H1 (cell line): ENCODE data around the gene ARSA. TPM values are rescaled to one million over a fixed set of nuclear protein-coding genes. Genes with fewer than 3 reads are reported as not detected.

Experiments
- ASH2L ChIP-seq: fragments of 200-600, 300-600 bp; sonication (generic); IDR thresholded peaks from one replicate; pipeline ENCODE4 v1.7.1; 2017; ENCODE audit warnings: low read length
- CEBPB ChIP-seq: IDR thresholded peaks from 2 replicates; pipeline ENCODE4 v1.6.1; 2012; ENCODE audit warnings: low read depth, low read length
- CHD1 ChIP-seq: IDR thresholded peaks from 2 replicates; pipeline ENCODE4 v1.6.1; 2012; ENCODE audit warnings: low read depth, low read length, improper control_type of control experiment
- FOSL1 ChIP-seq: IDR thresholded peaks from 2 replicates; pipeline ENCODE4 v1.6.1; 2011; ENCODE audit warnings: mild to moderate bottlenecking, low read depth, low read length, moderate library complexity; ENCODE audit not compliant: insufficient read depth
- GABPA ChIP-seq: IDR thresholded peaks from 2 replicates; pipeline ENCODE4 v1.6.1; 2011; ENCODE audit warnings: mild to moderate bottlenecking, low read length, moderate library complexity, borderline replicate concordance; ENCODE audit not compliant: insufficient read depth
- HDAC2 ChIP-seq, 2 experiments: fragments of 300-600 bp in 1 of 2; sonication (generic) in 1 of 2; IDR thresholded peaks; 2 replicates each; pipeline ENCODE4 v1.6.1; 2011 to 2012; ENCODE audit warnings: low read depth in 2 of 2, low read length in 2 of 2, mild to moderate bottlenecking in 2 of 2, moderate library complexity in 2 of 2, borderline replicate concordance in 1 of 2, inconsistent platforms in 1 of 2
- JUND ChIP-seq: IDR thresholded peaks from 2 replicates; pipeline ENCODE4 v1.6.1; 2011; ENCODE audit warnings: mild to moderate bottlenecking, improper control_type of control experiment, low read length
- KDM4A ChIP-seq: IDR thresholded peaks from one replicate; pipeline ENCODE4 v1.7.1; 2012; ENCODE audit warnings: low read depth, mild to moderate bottlenecking, moderate library complexity, low read length, inconsistent platforms; ENCODE audit not compliant: severe bottlenecking
- POLR2A ChIP-seq, 2 experiments: IDR thresholded peaks; 1 replicate in 1 of 2; 2 replicates in 1 of 2; pipeline ENCODE4 v1.6.1; 2011; ENCODE audit warnings: low read depth in 2 of 2, low read length in 2 of 2, mild to moderate bottlenecking in 2 of 2; ENCODE audit errors: control extremely low read depth in 1 of 2
- POLR2AphosphoS5 ChIP-seq: IDR thresholded peaks from 2 replicates; pipeline ENCODE4 v1.6.1; 2011; ENCODE audit warnings: low read depth, low read length
- POU5F1 ChIP-seq: IDR thresholded peaks from 2 replicates; pipeline ENCODE4 v1.6.1; 2011; ENCODE audit warnings: low read depth, mild to moderate bottlenecking, low read length, moderate library complexity
- RBBP5 ChIP-seq: IDR thresholded peaks from 2 replicates; pipeline ENCODE4 v1.7.1; 2012; ENCODE audit warnings: low read depth, mild to moderate bottlenecking, inconsistent platforms, low read length, moderate library complexity, borderline replicate concordance
- RNF2 ChIP-seq: fragments of 200-900, 300-1000 bp; sonication (generic); IDR thresholded peaks from 2 replicates; pipeline ENCODE4 v1.7.1; 2016; ENCODE audit warnings: borderline replicate concordance, low read depth, mild to moderate bottlenecking, antibody characterized with exemption, low read length; ENCODE audit not compliant: poor library complexity, severe bottlenecking; ENCODE audit errors: missing control alignments
- SAP30 ChIP-seq: fragments of 300-600 bp; sonication (generic); IDR thresholded peaks from 2 replicates; pipeline ENCODE4 v1.7.1; 2012; ENCODE audit warnings: low read length, moderate library complexity, mild to moderate bottlenecking, inconsistent platforms; ENCODE audit not compliant: insufficient read depth, insufficient replicate concordance
- SIX5 ChIP-seq: IDR thresholded peaks from 2 replicates; pipeline ENCODE4 v1.6.1; 2011; ENCODE audit warnings: mild to moderate bottlenecking, low read depth, low read length
- TBP ChIP-seq: IDR thresholded peaks from 2 replicates; pipeline ENCODE4 v1.6.1; 2011; ENCODE audit warnings: low read depth, low read length, improper control_type of control experiment
- TCF12 ChIP-seq: IDR thresholded peaks from 2 replicates; pipeline ENCODE4 v1.6.1; 2011; ENCODE audit warnings: low read depth, mild to moderate bottlenecking, low read length
- TEAD4 ChIP-seq: IDR thresholded peaks from 2 replicates; pipeline ENCODE4 v1.6.1; 2012; ENCODE audit warnings: low read depth, low read length, inconsistent platforms, mixed read lengths
- polyA plus RNA-seq, 7 experiments: library from polyadenylated mRNA; depleted of rRNA in 3 of 7; stranded (reverse) in 5 of 7; unstranded in 2 of 7; fragments of >200 nt in 5 of 7; fragments of 200-250 nt in 2 of 7; gene quantifications; 1 replicate in 5 of 7; 2 replicates in 1 of 7; 4 replicates in 1 of 7; pipeline versions ENCODE4 v1.2.1 to v1.2.3, GENCODE V29; 2011 to 2013; ENCODE audit warnings: missing spikeins in 2 of 7, mixed read lengths in 2 of 7
- total RNA-seq: library from RNA; stranded (reverse); fragmentation: NEBNext Ultra II Directional; extraction: Animal tissue kit (Norgen Biotek cat#: 25700); gene quantifications from 2 replicates; pipeline ENCODE4 v1.2.1, GENCODE V29; 2021
- TF ChIP-seq, protein P1 (sequence below), 3 experiments: IDR thresholded peaks; 1 replicate in 2 of 3; 2 replicates in 1 of 3; pipeline versions ENCODE4 v1.5.1 to v1.6.1; 2011; ENCODE audit warnings: low read length in 3 of 3, mild to moderate bottlenecking in 3 of 3, inconsistent platforms in 2 of 3, low read depth in 1 of 3, moderate library complexity in 1 of 3; ENCODE audit not compliant: insufficient read depth in 1 of 3; ENCODE audit errors: control extremely low read depth in 1 of 3
- TF ChIP-seq, protein P2 (sequence below): IDR thresholded peaks from 2 replicates; pipeline ENCODE4 v1.6.1; 2012; ENCODE audit warnings: low read length, inconsistent platforms

The ARSA gene
- total and polyA plus RNA-seq, 2 of the 8 experiments (the other 6 are each of a cell fraction or from before 2014, with no cell fraction given): 9.8 to 10.1 TPM

DNA sequence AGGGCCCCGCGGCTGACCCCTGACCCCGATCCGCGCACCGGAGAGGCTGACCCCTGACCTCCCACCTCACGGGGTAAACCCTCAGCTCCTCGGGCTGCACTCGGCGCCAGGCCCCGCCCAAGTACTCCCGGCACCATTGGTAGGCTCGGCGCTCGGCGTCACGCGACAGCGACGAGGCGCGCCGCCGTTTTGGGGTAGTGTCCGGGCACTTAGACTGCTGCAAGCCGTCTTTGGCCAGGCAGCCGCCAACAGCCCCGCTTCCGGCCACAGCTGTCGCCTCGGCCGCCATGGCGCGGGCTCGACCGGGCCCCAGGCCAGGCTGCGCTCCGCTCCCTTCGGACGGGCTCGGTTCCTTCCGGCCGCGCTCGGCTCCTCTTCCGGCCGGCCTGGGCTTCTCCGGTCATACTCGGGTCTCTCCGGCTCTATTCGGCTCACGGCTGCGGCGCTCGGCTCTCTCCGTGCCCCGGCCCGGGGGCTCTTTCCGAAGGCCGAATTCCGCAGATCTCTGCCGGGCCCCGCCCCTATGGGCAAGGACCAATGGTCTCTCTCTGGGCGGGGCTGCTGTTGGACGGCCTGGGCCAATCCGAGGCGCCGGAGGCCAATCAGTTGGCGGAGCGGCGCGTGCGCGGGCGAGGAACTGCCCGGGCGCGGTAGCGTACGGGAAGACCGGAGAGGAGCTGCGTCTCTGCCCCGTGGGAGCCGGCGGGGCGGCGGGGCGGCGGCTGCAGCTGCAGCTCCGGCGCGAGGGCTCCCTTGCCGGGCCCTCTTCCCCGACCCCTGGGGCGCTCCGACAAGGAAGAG, 45.3 kb downstream of the ARSA start, which contains the start of gene CHKB (continued):
- TF ChIP-seq, protein P1, sequence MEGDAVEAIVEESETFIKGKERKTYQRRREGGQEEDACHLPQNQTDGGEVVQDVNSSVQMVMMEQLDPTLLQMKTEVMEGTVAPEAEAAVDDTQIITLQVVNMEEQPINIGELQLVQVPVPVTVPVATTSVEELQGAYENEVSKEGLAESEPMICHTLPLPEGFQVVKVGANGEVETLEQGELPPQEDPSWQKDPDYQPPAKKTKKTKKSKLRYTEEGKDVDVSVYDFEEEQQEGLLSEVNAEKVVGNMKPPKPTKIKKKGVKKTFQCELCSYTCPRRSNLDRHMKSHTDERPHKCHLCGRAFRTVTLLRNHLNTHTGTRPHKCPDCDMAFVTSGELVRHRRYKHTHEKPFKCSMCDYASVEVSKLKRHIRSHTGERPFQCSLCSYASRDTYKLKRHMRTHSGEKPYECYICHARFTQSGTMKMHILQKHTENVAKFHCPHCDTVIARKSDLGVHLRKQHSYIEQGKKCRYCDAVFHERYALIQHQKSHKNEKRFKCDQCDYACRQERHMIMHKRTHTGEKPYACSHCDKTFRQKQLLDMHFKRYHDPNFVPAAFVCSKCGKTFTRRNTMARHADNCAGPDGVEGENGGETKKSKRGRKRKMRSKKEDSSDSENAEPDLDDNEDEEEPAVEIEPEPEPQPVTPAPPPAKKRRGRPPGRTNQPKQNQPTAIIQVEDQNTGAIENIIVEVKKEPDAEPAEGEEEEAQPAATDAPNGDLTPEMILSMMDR (IDR thresholded peaks at IDR 0.05; ENCODE audit: control extremely low read depth in 1 of 3, insufficient read depth in 1 of 3, low read depth in 1 of 3, low read length in 3 of 3): no peak
- no peak for TF ChIP-seq JUND
- no peak for TF ChIP-seq SIX5
- TF ChIP-seq GABPA: no peak
- TF ChIP-seq POLR2A (IDR thresholded peaks at IDR 0.05; ENCODE audit: control extremely low read depth in 1 of 2, low read depth in 2 of 2, low read length in 2 of 2): peak in 1 of 2 experiments; percentile 62; a peak in 1 of 3 replicates
- no peak; the same call in none of the 2 replicates for TF ChIP-seq RBBP5
- TF ChIP-seq POU5F1: no peak
- no peak for TF ChIP-seq SAP30
- TF ChIP-seq POLR2AphosphoS5: peak; percentile 61
- no peak for TF ChIP-seq CHD1
- peak; percentile 70 for TF ChIP-seq KDM4A
- peak; percentile 84 for TF ChIP-seq ASH2L
- TF ChIP-seq TCF12: no peak
- no peak for TF ChIP-seq HDAC2 (IDR thresholded peaks at IDR 0.05; ENCODE audit: borderline replicate concordance in 1 of 2, low read depth in 2 of 2, low read length in 2 of 2)
- TF ChIP-seq CEBPB: no peak
- no peak for TF ChIP-seq RNF2
- TF ChIP-seq TEAD4: no peak
- TF ChIP-seq FOSL1: no peak
- TF ChIP-seq TBP: peak; percentile 52; the same call in 1 of the 2 replicates
- TF ChIP-seq, protein P2, sequence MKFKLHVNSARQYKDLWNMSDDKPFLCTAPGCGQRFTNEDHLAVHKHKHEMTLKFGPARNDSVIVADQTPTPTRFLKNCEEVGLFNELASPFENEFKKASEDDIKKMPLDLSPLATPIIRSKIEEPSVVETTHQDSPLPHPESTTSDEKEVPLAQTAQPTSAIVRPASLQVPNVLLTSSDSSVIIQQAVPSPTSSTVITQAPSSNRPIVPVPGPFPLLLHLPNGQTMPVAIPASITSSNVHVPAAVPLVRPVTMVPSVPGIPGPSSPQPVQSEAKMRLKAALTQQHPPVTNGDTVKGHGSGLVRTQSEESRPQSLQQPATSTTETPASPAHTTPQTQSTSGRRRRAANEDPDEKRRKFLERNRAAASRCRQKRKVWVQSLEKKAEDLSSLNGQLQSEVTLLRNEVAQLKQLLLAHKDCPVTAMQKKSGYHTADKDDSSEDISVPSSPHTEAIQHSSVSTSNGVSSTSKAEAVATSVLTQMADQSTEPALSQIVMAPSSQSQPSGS: no peak
